ENCODE measurements around the gene DTX3L.

DTX3L gene

GRCh38 chr3:122608916-122609315 is 44.8 kb downstream of the DTX3L start:
- DNase-seq = no peak

DNA sequence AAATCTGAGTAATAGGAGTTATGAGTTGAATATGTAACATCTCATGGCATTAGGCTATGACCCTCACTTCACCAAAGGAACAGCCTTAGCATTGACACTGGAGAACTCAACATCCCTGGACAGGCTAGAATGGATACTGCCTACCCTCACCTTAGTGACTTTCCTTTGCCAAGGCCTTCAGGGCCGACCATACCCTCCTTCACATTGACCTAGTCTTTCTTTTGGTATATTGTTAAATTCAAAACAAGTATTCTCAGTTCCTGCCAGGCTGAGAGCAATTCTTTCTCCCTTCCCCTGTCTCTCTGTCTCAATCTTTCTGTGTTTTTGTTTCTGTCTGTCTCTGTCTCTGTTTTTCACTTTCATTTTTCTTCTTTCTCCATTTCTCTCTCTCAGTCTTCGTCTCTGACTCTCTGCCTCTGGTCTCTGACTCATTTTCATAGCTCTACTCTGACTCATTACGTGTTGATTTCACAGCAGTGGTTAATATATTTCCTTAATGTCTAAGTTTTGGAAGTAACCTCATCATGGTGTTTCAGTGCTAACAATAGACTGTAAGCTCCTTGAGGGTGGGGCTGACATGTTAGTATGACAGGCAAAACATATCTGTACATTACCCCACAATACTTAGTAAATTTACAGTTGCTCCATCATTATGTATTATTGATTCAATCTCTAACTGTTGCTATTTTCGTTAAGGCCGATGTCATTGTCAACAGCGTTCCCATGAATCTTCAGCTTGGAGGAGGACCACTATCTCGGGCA is 45.8 kb downstream of the DTX3L start:
- no peak for DNase-seq

GRCh38 chr3:122612696-122613095 is 48.6 kb downstream of the DTX3L start:
- DNase-seq = no peak

DNA sequence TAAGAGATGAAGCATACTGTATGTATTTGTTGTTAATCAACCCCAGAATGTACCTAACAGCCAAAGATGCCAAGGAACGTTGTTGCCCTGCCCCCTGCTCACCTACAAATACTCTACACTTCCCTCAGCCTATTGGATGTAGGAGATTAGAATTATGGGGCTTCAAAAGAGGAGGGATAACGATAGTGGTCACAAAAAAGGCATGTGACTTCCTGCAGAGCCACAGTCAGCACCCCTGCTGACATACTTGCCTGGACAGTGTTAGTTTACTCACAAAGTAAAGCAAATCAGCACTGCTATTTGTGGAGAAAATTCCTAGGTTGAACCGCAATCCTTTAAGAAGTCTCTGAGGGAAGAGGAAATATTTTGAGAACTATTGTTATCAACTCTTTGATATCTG is 51.2 kb downstream of the DTX3L start:
- DNase-seq = no peak

DNA sequence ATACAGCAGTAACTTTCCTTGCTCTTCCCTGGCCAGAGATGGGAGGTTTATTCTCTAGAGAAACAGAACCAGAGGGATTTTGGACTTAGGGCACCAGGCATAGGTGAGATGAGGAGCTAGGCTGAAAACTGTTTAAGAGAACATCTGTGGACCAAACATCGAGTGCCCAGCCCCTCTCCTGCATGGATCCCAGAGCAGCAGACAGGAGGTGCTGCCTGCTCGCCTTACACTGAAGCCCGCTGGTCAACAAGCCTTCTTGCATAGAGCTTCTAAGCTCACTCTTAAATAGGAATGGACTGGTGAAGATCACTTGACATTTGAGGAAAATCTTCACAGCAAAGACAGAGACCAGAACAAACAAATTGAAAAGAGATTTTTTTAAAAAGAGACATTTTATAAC is 54.5 kb downstream of the DTX3L start:
- no peak for DNase-seq

- DNase-seq = no peak
Measured at GRCh38 chr3:122619040-122619439, 54.9 kb downstream of the DTX3L start.

- DNase-seq = no peak
Measured at GRCh38 chr3:122620399-122620798, 56.3 kb downstream of the DTX3L start.

DNA sequence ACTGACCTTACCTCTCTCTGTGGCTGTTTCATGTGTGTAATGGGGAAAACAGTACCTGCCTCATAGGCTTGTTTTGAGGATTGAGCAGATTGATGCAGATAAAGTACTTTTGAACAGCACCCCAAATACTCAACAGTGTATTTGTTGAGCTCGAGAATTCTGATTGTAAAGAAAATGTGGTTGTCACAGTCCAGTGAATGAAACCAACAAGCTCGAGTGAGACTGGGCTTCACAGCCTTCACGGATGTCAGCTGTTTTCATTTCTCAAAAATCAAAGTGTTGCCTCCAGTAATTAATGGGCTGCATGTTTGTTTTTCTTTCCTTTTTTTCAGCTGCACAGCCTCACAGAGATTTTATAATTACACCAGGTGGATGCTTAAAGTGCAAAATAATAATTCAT is 57.0 kb downstream of the DTX3L start:
- no peak for DNase-seq

- DNase-seq = no peak
Measured at GRCh38 chr3:122623031-122623829, 59.1 kb downstream of the DTX3L start.

All from stimulated activated CD4-positive, alpha-beta T cell treated with anti-CD3 and anti-CD28 coated beads, Interleukin-4, amount 100 ng/mL, for 4 hours (primary cell).